ENCODE measurements around the gene SULT1A1.
"Not testable (repeated sequence)": the region's sequence is repeated elsewhere in the genome, so short reads cannot be mapped to it uniquely, and the experiment has no call there.

GRCh38 chr16:28614561-28614960 lies 4.7 kb upstream of the SULT1A1 start:
- not testable (repeated sequence) for TF ChIP-seq TCF7L2 (IDR thresholded peaks at IDR 0.05; ENCODE audit: low read depth, low read length); ARID3A (IDR thresholded peaks at IDR 0.05; ENCODE audit: low read depth, low read length); BRF2 (CRISPR knock-in tag; IDR thresholded peaks at IDR 0.05); TARDBP (CRISPR knock-in tag; IDR thresholded peaks at IDR 0.05); ZNF383 (CRISPR knock-in tag; IDR thresholded peaks at IDR 0.05; ENCODE audit: borderline replicate concordance); ZFP36 (IDR thresholded peaks at IDR 0.05; ENCODE audit: borderline replicate concordance, low read depth, low read length, partially characterized antibody); POLR2A (IDR thresholded peaks at IDR 0.05; ENCODE audit: insufficient read depth in 1 of 2, low read depth in 2 of 2, low read length in 2 of 2); GABPA (IDR thresholded peaks at IDR 0.05; ENCODE audit: low read depth, low read length); GABPA (CRISPR knock-in tag; IDR thresholded peaks at IDR 0.05; ENCODE audit: low read depth); HNF4A (CRISPR knock-in tag; IDR thresholded peaks at IDR 0.05); ATF1 (CRISPR knock-in tag; IDR thresholded peaks at IDR 0.05); ZNF761 (CRISPR knock-in tag; conservative IDR thresholded peaks at IDR 0.05)
- TF ChIP-seq, protein P1, sequence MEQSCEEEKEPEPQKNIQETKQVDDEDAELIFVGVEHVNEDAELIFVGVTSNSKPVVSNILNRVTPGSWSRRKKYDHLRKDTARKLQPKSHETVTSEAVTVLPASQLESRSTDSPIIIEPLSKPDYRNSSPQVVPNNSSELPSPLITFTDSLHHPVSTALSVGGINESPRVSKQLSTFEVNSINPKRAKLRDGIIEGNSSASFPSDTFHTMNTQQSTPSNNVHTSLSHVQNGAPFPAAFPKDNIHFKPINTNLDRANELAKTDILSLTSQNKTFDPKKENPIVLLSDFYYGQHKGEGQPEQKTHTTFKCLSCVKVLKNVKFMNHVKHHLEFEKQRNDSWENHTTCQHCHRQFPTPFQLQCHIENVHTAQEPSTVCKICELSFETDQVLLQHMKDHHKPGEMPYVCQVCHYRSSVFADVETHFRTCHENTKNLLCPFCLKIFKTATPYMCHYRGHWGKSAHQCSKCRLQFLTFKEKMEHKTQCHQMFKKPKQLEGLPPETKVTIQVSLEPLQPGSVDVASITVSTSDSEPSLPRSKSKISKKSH (CRISPR knock-in tag; IDR thresholded peaks at IDR 0.05; ENCODE audit: borderline replicate concordance) = not testable (repeated sequence)
- TF ChIP-seq, protein P2, sequence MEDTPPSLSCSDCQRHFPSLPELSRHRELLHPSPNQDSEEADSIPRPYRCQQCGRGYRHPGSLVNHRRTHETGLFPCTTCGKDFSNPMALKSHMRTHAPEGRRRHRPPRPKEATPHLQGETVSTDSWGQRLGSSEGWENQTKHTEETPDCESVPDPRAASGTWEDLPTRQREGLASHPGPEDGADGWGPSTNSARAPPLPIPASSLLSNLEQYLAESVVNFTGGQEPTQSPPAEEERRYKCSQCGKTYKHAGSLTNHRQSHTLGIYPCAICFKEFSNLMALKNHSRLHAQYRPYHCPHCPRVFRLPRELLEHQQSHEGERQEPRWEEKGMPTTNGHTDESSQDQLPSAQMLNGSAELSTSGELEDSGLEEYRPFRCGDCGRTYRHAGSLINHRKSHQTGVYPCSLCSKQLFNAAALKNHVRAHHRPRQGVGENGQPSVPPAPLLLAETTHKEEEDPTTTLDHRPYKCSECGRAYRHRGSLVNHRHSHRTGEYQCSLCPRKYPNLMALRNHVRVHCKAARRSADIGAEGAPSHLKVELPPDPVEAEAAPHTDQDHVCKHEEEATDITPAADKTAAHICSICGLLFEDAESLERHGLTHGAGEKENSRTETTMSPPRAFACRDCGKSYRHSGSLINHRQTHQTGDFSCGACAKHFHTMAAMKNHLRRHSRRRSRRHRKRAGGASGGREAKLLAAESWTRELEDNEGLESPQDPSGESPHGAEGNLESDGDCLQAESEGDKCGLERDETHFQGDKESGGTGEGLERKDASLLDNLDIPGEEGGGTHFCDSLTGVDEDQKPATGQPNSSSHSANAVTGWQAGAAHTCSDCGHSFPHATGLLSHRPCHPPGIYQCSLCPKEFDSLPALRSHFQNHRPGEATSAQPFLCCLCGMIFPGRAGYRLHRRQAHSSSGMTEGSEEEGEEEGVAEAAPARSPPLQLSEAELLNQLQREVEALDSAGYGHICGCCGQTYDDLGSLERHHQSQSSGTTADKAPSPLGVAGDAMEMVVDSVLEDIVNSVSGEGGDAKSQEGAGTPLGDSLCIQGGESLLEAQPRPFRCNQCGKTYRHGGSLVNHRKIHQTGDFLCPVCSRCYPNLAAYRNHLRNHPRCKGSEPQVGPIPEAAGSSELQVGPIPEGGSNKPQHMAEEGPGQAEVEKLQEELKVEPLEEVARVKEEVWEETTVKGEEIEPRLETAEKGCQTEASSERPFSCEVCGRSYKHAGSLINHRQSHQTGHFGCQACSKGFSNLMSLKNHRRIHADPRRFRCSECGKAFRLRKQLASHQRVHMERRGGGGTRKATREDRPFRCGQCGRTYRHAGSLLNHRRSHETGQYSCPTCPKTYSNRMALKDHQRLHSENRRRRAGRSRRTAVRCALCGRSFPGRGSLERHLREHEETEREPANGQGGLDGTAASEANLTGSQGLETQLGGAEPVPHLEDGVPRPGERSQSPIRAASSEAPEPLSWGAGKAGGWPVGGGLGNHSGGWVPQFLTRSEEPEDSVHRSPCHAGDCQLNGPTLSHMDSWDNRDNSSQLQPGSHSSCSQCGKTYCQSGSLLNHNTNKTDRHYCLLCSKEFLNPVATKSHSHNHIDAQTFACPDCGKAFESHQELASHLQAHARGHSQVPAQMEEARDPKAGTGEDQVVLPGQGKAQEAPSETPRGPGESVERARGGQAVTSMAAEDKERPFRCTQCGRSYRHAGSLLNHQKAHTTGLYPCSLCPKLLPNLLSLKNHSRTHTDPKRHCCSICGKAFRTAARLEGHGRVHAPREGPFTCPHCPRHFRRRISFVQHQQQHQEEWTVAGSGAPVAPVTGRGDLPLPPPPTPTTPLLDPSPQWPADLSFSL (CRISPR knock-in tag; IDR thresholded peaks at IDR 0.05) = not testable (repeated sequence)
- TF ChIP-seq, protein P3, sequence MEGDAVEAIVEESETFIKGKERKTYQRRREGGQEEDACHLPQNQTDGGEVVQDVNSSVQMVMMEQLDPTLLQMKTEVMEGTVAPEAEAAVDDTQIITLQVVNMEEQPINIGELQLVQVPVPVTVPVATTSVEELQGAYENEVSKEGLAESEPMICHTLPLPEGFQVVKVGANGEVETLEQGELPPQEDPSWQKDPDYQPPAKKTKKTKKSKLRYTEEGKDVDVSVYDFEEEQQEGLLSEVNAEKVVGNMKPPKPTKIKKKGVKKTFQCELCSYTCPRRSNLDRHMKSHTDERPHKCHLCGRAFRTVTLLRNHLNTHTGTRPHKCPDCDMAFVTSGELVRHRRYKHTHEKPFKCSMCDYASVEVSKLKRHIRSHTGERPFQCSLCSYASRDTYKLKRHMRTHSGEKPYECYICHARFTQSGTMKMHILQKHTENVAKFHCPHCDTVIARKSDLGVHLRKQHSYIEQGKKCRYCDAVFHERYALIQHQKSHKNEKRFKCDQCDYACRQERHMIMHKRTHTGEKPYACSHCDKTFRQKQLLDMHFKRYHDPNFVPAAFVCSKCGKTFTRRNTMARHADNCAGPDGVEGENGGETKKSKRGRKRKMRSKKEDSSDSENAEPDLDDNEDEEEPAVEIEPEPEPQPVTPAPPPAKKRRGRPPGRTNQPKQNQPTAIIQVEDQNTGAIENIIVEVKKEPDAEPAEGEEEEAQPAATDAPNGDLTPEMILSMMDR (CRISPR knock-in tag; IDR thresholded peaks at IDR 0.05) = not testable (repeated sequence)
